ENCODE data around the gene GPR50.

DNA sequence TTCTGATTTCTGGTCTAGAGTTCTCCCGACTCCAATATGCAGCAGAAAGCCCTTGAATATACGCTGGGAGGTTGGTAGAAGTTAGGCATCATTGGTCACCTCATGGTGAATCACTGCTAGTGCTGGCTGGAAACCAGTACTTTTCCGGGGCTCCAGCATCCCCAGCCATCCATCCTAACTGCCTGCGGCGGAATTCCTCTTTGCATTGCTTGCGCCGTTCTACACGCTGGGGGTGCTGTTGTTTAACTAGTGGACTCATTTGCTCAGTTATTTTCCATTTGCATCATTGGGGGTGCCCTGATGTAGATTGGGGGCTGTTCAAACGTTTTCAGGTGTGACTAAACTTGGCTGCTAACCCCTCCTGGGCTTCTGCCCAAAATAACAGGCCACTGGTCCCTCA is 23.3 kb upstream of the GPR50 start:
- TF ChIP-seq RNF2 (IDR thresholded peaks at IDR 0.05; ENCODE audit: borderline replicate concordance, low read depth, low read length, missing control alignments, poor library complexity, severe bottlenecking) (no peak), USF2 (IDR thresholded peaks at IDR 0.05; ENCODE audit: low read length) (no peak)
